BE2C (cell line): ENCODE measurements around the gene LDB2.

Experiments used
- DNase-seq: peaks from one replicate; pipeline ENCODE4 v3.0.0-alpha.2; 2020
- H3K27me3 ChIP-seq: fragments of 250-450 bp; sonication (Bioruptor Pico); 2 replicates; pipeline ENCODE4 v1.5.1; 2020; ENCODE audit warnings: mild to moderate bottlenecking
- H3K36me3 ChIP-seq: fragments of 250-450 bp; sonication (Bioruptor Pico); 2 replicates; pipeline ENCODE4 v1.5.1; 2020; ENCODE audit warnings: mild to moderate bottlenecking
- H3K4me1 ChIP-seq: fragments of 250-450 bp; sonication (Bioruptor Pico); 2 replicates; pipeline ENCODE4 v1.5.1; 2020
- H3K4me3 ChIP-seq: 2 replicates; pipeline ENCODE4 v1.5.1; 2011; ENCODE audit warnings: low read depth, low read length
- H3K9me3 ChIP-seq: fragments of 250-450 bp; sonication (Bioruptor Pico); 2 replicates; pipeline ENCODE4 v1.5.1; 2020
- TF ChIP-seq, protein P1 (sequence below): IDR thresholded peaks from 2 replicates; pipeline ENCODE4 v1.5.1; 2012; ENCODE audit warnings: mild to moderate bottlenecking, low read depth, low read length

Gene LDB2

GRCh38 chr4:16881151-16881884 lies 17.1 kb downstream of the LDB2 start:
- Histone ChIP-seq H3K27me3 (no peaks in the 10 kb centered on the region), H3K36me3 (peaks cover 4% of the 10 kb centered on the region; the same call in 1 of the 2 replicates), H3K9me3 (no peaks in the 10 kb centered on the region), H3K4me3 (no peak overlapping the region), H3K4me1 (peaks cover 2% of the 10 kb centered on the region; the same call in 1 of the 2 replicates)
- TF ChIP-seq, protein P1, sequence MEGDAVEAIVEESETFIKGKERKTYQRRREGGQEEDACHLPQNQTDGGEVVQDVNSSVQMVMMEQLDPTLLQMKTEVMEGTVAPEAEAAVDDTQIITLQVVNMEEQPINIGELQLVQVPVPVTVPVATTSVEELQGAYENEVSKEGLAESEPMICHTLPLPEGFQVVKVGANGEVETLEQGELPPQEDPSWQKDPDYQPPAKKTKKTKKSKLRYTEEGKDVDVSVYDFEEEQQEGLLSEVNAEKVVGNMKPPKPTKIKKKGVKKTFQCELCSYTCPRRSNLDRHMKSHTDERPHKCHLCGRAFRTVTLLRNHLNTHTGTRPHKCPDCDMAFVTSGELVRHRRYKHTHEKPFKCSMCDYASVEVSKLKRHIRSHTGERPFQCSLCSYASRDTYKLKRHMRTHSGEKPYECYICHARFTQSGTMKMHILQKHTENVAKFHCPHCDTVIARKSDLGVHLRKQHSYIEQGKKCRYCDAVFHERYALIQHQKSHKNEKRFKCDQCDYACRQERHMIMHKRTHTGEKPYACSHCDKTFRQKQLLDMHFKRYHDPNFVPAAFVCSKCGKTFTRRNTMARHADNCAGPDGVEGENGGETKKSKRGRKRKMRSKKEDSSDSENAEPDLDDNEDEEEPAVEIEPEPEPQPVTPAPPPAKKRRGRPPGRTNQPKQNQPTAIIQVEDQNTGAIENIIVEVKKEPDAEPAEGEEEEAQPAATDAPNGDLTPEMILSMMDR = no peak
- no peak for DNase-seq

- peak; percentile 46 for DNase-seq
- H3K36me3 ChIP-seq = no peaks in the 10 kb centered on the region
- no peaks in the 10 kb centered on the region for H3K9me3 ChIP-seq
- H3K4me3 ChIP-seq = no peak overlapping the region
- TF ChIP-seq, protein P1 = no peak
- peaks cover 4% of the 10 kb centered on the region; the same call in 1 of the 2 replicates for H3K4me1 ChIP-seq
- no peaks in the 10 kb centered on the region for H3K27me3 ChIP-seq
These were observed 23.0 kb downstream of the LDB2 start for GRCh38 chr4:16875487-16875886.

DNA sequence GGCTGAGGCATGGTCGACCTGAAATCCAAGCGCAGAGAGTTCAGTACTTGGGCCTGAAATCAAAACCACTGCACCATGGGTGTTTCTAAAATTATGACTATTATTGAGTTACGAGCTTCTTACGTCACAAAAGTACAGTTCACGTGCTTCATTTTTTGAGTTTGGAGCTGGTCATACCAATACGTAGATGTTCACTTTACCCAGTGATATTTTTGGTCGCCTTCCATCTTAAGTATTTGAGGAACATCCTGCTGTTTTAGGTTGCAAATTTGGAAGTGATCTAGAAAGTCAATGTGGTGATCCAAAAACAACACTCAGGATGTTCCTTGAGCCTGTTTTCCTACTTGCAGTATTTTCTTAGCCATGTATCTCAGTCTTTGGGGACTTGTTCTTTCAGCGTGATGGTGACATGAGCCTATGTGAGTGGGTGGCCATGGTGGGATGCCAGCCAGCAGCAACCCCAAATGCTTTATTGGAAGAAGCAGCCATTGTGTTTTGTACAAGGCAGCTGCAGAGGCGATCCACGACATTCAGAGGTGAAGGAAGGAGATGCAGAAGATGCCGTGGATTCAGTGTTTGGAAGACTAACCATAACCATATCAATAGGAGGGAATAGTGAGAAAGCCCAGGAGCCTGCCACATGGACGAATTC lies 28.7 kb downstream of the LDB2 start:
- H3K27me3 ChIP-seq = no peaks in the 10 kb centered on the region
- no peaks in the 10 kb centered on the region for H3K36me3 ChIP-seq
- TF ChIP-seq, protein P1 = no peak
- no peak for DNase-seq
- peaks cover 25% of the 10 kb centered on the region for H3K4me1 ChIP-seq
- no peaks in the 10 kb centered on the region for H3K9me3 ChIP-seq
- no peak overlapping the region for H3K4me3 ChIP-seq

DNA sequence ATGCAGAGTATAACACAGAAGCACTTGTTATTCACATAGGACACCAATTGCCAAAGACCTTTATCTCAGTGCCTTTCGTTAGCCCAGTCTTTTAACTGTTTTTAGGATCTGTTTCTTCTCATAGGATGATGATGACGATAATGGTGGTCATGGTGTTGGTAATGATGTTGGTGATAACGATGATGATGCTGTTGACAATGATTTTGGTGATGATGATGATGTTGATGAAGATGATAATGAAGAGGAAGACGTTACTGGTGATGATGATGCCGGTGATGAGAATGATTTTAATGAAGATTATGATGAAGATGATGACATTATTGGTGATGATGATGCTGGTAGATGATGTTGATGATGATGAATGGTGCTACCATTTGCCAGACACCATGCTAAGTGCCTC lies 29.8 kb downstream of the LDB2 start:
- no peak overlapping the region for H3K4me3 ChIP-seq
- no peaks in the 10 kb centered on the region for H3K9me3 ChIP-seq
- TF ChIP-seq, protein P1 = no peak
- H3K36me3 ChIP-seq = no peaks in the 10 kb centered on the region
- H3K4me1 ChIP-seq = peaks cover 25% of the 10 kb centered on the region
- no peak for DNase-seq
- no peaks in the 10 kb centered on the region for H3K27me3 ChIP-seq

DNA sequence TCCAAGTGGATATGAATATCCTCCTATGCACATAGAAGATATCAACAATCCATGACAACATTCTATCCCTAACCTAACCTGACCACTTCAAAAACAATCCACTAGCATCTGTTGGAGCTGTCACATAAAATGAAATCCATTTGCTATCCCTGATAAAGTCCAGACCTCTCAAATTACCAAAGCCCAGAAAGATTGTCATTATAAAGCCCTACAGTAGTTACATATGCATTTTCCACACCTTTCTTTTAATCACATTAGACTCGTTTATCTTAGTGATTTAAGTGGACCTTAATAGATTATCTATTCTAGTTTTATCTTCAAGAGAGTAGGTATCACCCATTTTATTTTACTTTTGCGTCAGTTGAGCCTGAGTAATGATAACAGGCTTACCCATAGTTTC lies 30.6 kb downstream of the LDB2 start:
- no peaks in the 10 kb centered on the region for H3K27me3 ChIP-seq
- H3K4me3 ChIP-seq = no peak overlapping the region
- H3K9me3 ChIP-seq = no peaks in the 10 kb centered on the region
- H3K4me1 ChIP-seq = peaks cover 25% of the 10 kb centered on the region
- DNase-seq = no peak
- no peaks in the 10 kb centered on the region for H3K36me3 ChIP-seq
- TF ChIP-seq, protein P1 = no peak

DNA sequence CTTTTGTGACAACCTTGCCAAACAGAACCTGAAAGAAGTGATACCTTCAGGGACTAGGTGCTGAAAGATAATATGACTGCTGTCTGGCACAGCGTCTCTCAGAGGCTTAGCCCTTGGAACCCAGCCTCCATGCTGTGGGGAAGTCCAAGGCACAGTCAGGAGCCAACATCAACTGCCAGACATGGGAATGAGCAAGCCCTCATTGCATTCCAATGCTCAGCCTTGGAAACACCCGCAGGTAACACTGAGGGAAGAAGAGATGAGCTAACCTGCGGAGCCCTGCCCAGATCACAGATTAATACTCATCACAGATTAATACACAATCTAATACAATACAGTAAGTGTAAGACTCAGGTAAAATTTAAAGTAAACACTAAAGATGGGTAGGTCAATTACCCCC lies 31.5 kb downstream of the LDB2 start:
- TF ChIP-seq, protein P1 = no peak
- no peak for DNase-seq
- no peak overlapping the region for H3K4me3 ChIP-seq
- no peaks in the 10 kb centered on the region for H3K36me3 ChIP-seq
- H3K4me1 ChIP-seq = peaks cover 25% of the 10 kb centered on the region
- H3K9me3 ChIP-seq = no peaks in the 10 kb centered on the region
- H3K27me3 ChIP-seq = no peaks in the 10 kb centered on the region
